Spleen (tissue), 7 donors: ENCODE data around the gene MAPK4.

Source experiments
- POLR2A ChIP-seq, 3 donors: fragments of 450-650 bp; IDR thresholded peaks; one replicate each; pipeline ENCODE4 v1.5.1; 2017; ENCODE audit warnings: antibody characterized with exemption in 3 of 3, mild to moderate bottlenecking in 1 of 3
- POLR2AphosphoS5 ChIP-seq, 3 donors: sonication (generic); formaldehyde crosslinking; IDR thresholded peaks; one replicate each; pipeline ENCODE4 v1.5.1; 2017; ENCODE audit warnings: antibody characterized with exemption in 3 of 3
- TF ChIP-seq, protein P1 (sequence below), 11 experiments: fragments of 200-600 bp in 7 of 11; fragments of 450-650 bp in 4 of 11; sonication (generic) in 4 of 11; IDR thresholded peaks in 8 of 11; conservative IDR thresholded peaks in 3 of 11; 1 replicate in 7 of 11; 2 replicates in 4 of 11; pipeline versions ENCODE4 v1.4.0 to v1.8.0; 2016 to 2021; ENCODE audit warnings: antibody characterized with exemption in 11 of 11, inconsistent platforms in 4 of 11, mild to moderate bottlenecking in 1 of 11
- donor health status: DM: no; HTN: no; CAD: no; lungs with moderate emphysema.
- donor health status: DM: no; HTN: no; CAD: no.
- donor health status: DM: no; HTN: no; CAD: no.

DNA sequence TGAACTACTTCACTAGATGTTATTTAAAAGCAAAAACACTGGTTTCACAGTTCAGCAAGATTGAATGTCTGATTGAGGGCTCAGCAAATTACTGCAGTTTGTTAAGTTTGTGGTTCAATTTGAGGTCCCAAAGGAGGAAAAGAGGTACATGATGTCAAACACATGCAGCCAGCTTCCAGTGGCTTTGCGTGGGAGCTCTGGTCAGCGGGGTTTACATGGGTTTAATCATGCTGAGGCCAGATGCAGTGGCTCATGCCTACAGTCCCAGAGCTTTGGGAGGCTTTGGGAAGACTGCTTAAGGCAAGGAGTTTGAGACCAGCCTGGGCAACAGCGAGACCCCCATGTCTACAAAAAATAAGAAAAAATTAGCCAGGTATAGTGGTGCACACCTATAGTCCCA, 111.5 kb downstream of the MAPK4 start:
- TF ChIP-seq POLR2A (IDR thresholded peaks at IDR 0.05) (no peak), POLR2AphosphoS5 (IDR thresholded peaks at IDR 0.05) (no peak)
- TF ChIP-seq, protein P1, sequence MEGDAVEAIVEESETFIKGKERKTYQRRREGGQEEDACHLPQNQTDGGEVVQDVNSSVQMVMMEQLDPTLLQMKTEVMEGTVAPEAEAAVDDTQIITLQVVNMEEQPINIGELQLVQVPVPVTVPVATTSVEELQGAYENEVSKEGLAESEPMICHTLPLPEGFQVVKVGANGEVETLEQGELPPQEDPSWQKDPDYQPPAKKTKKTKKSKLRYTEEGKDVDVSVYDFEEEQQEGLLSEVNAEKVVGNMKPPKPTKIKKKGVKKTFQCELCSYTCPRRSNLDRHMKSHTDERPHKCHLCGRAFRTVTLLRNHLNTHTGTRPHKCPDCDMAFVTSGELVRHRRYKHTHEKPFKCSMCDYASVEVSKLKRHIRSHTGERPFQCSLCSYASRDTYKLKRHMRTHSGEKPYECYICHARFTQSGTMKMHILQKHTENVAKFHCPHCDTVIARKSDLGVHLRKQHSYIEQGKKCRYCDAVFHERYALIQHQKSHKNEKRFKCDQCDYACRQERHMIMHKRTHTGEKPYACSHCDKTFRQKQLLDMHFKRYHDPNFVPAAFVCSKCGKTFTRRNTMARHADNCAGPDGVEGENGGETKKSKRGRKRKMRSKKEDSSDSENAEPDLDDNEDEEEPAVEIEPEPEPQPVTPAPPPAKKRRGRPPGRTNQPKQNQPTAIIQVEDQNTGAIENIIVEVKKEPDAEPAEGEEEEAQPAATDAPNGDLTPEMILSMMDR (IDR thresholded peaks at IDR 0.05 in 8 of 11, conservative IDR thresholded peaks at IDR 0.05 in 3 of 11): no peak
